Measurements from ENCODE around the gene PFDN4.

PFDN4 gene

GRCh38 chr20:54184904-54185626 is 22.8 kb upstream of the PFDN4 start:
- DNase-seq (ENCODE audit: low spot score in 2 of 2) (no peak), ATAC-seq (ENCODE audit: low read depth) (no peak)
- Mint-ChIP-seq H3K4me3 (no peak overlapping the region), H3K27ac (no peak overlapping the region), H3K36me3 (no peaks in the 10 kb centered on the region), H3K4me1 (no peaks in the 10 kb centered on the region), H3K9me3 (no peaks in the 10 kb centered on the region), H3K27me3 (peaks cover 5% of the 10 kb centered on the region)

GRCh38 chr20:54188132-54188849 is 19.6 kb upstream of the PFDN4 start:
- DNase-seq (ENCODE audit: low spot score in 2 of 2) (no peak), ATAC-seq (ENCODE audit: low read depth) (no peak)
- peaks cover 7% of the 10 kb centered on the region for H3K27me3 Mint-ChIP-seq
- no peak overlapping the region for H3K4me3 Mint-ChIP-seq
- H3K9me3 Mint-ChIP-seq: no peaks in the 10 kb centered on the region
- no peaks in the 10 kb centered on the region for H3K4me1 Mint-ChIP-seq
- H3K27ac Mint-ChIP-seq: no peak overlapping the region
- no peaks in the 10 kb centered on the region for H3K36me3 Mint-ChIP-seq

GRCh38 chr20:54189630-54190029 is 18.3 kb upstream of the PFDN4 start:
- H3K4me1 Mint-ChIP-seq: no peaks in the 10 kb centered on the region
- no peak for ATAC-seq (ENCODE audit: low read depth)
- no peaks in the 10 kb centered on the region for H3K9me3 Mint-ChIP-seq
- DNase-seq (ENCODE audit: low spot score in 2 of 2): no peak
- peaks cover 7% of the 10 kb centered on the region for H3K27me3 Mint-ChIP-seq
- H3K4me3 Mint-ChIP-seq: no peak overlapping the region
- H3K27ac Mint-ChIP-seq: no peak overlapping the region
- no peaks in the 10 kb centered on the region for H3K36me3 Mint-ChIP-seq

GRCh38 chr20:54190217-54190616 is 17.7 kb upstream of the PFDN4 start:
- Mint-ChIP-seq H3K27me3 (peaks cover 3% of the 10 kb centered on the region), H3K4me1 (no peaks in the 10 kb centered on the region), H3K9me3 (no peaks in the 10 kb centered on the region), H3K4me3 (no peak overlapping the region), H3K27ac (no peak overlapping the region), H3K36me3 (no peaks in the 10 kb centered on the region)
- ATAC-seq (ENCODE audit: low read depth) (no peak), DNase-seq (ENCODE audit: low spot score in 2 of 2) (no peak)

GRCh38 chr20:54193817-54194216 is 14.1 kb upstream of the PFDN4 start:
- Mint-ChIP-seq H3K4me1 (peaks cover 10% of the 10 kb centered on the region), H3K27ac (no peak overlapping the region), H3K4me3 (no peak overlapping the region), H3K36me3 (no peaks in the 10 kb centered on the region), H3K27me3 (peaks cover 1% of the 10 kb centered on the region), H3K9me3 (no peaks in the 10 kb centered on the region)
- no peak for ATAC-seq (ENCODE audit: low read depth)
- DNase-seq (ENCODE audit: low spot score in 2 of 2): no peak

GRCh38 chr20:54194724-54195438 is 13.0 kb upstream of the PFDN4 start:
- H3K4me1 Mint-ChIP-seq: peaks cover 12% of the 10 kb centered on the region
- ATAC-seq (ENCODE audit: low read depth) (peak; percentile 62), DNase-seq (ENCODE audit: low spot score in 2 of 2) (no peak)
- H3K36me3 Mint-ChIP-seq: no peaks in the 10 kb centered on the region
- H3K9me3 Mint-ChIP-seq: no peaks in the 10 kb centered on the region
- H3K4me3 Mint-ChIP-seq: no peak overlapping the region
- no peak overlapping the region for H3K27ac Mint-ChIP-seq
- peaks cover 1% of the 10 kb centered on the region for H3K27me3 Mint-ChIP-seq

- Mint-ChIP-seq H3K4me1 (peaks cover 12% of the 10 kb centered on the region), H3K36me3 (no peaks in the 10 kb centered on the region), H3K9me3 (no peaks in the 10 kb centered on the region), H3K27me3 (peaks cover 1% of the 10 kb centered on the region), H3K27ac (peak overlapping the region; percentile 11), H3K4me3 (peak overlapping the region; percentile 50)
- ATAC-seq (ENCODE audit: low read depth): peak; percentile 60
- DNase-seq (ENCODE audit: low spot score in 2 of 2): no peak
These were observed 12.1 kb upstream of the PFDN4 start for GRCh38 chr20:54195483-54196472.

GRCh38 chr20:54197621-54198604 is 10.0 kb upstream of the PFDN4 start:
- DNase-seq (ENCODE audit: low spot score in 2 of 2) (no peak), ATAC-seq (ENCODE audit: low read depth) (no peak)
- peaks cover 12% of the 10 kb centered on the region for H3K4me1 Mint-ChIP-seq
- no peaks in the 10 kb centered on the region for H3K36me3 Mint-ChIP-seq
- H3K27me3 Mint-ChIP-seq: peaks cover 2% of the 10 kb centered on the region
- H3K4me3 Mint-ChIP-seq: no peak overlapping the region
- H3K9me3 Mint-ChIP-seq: no peaks in the 10 kb centered on the region
- peak overlapping the region; percentile 3 for H3K27ac Mint-ChIP-seq

GRCh38 chr20:54199283-54199682 is 8.6 kb upstream of the PFDN4 start:
- Mint-ChIP-seq H3K4me3 (no peak overlapping the region), H3K4me1 (peaks cover 15% of the 10 kb centered on the region), H3K36me3 (no peaks in the 10 kb centered on the region), H3K9me3 (no peaks in the 10 kb centered on the region), H3K27me3 (peaks cover 2% of the 10 kb centered on the region), H3K27ac (no peak overlapping the region)
- DNase-seq (ENCODE audit: low spot score in 2 of 2) (no peak), ATAC-seq (ENCODE audit: low read depth) (no peak)

GRCh38 chr20:54199721-54200176 is 8.1 kb upstream of the PFDN4 start:
- H3K4me3 Mint-ChIP-seq: no peak overlapping the region
- peaks cover 2% of the 10 kb centered on the region for H3K27me3 Mint-ChIP-seq
- H3K4me1 Mint-ChIP-seq: peaks cover 15% of the 10 kb centered on the region
- H3K27ac Mint-ChIP-seq: no peak overlapping the region
- peak; percentile 64 to 67 for DNase-seq (ENCODE audit: low spot score in 2 of 2)
- no peaks in the 10 kb centered on the region for H3K9me3 Mint-ChIP-seq
- H3K36me3 Mint-ChIP-seq: no peaks in the 10 kb centered on the region
- ATAC-seq (ENCODE audit: low read depth): peak; percentile 43

- Mint-ChIP-seq H3K9me3 (no peaks in the 10 kb centered on the region), H3K4me1 (peaks cover 12% of the 10 kb centered on the region), H3K4me3 (no peak overlapping the region), H3K27ac (no peak overlapping the region), H3K27me3 (peaks cover 2% of the 10 kb centered on the region), H3K36me3 (no peaks in the 10 kb centered on the region)
- no peak for DNase-seq (ENCODE audit: low spot score in 2 of 2)
- no peak for ATAC-seq (ENCODE audit: low read depth)
These were observed 7.2 kb upstream of the PFDN4 start for GRCh38 chr20:54200487-54201267.

- DNase-seq (ENCODE audit: low spot score in 2 of 2) (no peak), ATAC-seq (ENCODE audit: low read depth) (no peak)
- Mint-ChIP-seq H3K9me3 (no peaks in the 10 kb centered on the region), H3K27ac (no peak overlapping the region), H3K4me1 (peaks cover 11% of the 10 kb centered on the region), H3K27me3 (peaks cover 2% of the 10 kb centered on the region), H3K36me3 (no peaks in the 10 kb centered on the region), H3K4me3 (no peak overlapping the region)
These were observed 6.5 kb upstream of the PFDN4 start for GRCh38 chr20:54201268-54201846.

Measured in memory B cell (primary cell).